GM19043 (cell line): ENCODE data around the gene NHSL2.

ENCODE experiments used
- ATAC-seq: cut with Tn5 transposase; IDR thresholded peaks from one replicate; pipeline ENCODE4 v1.9.1; 2021; ENCODE audit warnings: low read depth; ENCODE audit not compliant: unreplicated experiment

NHSL2 gene

GRCh38 chrX:71978164-71978563, 67.5 kb downstream of the NHSL2 start:
- no peak for ATAC-seq

DNA sequence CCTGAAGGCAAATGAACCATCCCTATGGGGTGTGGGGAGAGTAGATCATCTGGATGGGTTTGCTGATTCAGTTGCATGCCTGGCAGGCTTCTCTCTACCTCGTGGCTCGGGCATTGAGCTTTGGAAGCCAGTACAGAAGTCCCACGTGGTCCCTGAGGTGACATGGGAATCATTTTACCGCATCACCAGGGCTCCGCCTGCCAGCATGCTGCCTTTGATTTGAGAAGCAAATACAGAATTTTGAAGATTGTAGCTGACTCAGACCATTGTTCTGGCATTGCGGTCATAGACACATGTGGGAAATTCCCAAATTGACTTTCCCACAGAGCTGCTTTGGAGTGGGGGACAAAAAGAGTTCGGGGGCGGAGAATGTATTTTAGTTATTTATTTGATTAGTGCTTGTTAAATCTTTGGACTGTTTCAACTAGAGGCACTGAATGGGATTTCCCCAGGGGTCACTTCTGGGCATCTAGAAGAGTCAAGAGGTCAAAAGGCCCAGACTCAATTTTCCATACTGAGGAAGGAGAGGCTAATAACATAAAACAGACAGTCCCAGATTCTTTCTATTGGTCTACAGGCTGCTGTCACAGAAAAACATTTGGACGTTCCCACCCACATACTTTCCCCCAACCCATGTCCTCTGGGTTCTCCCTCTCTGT, 79.3 kb downstream of the NHSL2 start:
- ATAC-seq, result no peak

DNA sequence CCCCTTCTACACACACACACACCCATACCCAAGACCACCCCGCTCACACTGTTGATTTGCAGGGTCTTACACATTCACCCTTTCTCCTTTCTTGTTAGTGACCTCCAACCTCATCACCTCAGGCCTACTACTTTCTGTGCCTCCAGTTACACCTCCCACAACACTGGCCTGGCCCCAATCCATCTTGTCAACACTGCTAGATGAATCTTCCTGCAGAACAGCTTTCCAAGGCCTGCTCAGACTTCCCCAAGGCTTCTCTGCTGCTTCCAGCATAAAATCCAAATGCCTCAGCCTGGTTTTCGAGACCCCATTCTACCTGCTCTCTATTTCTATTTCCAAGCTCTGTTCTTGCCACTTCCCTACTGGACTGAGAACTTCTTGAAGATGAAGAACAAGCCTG, 79.9 kb downstream of the NHSL2 start:
- no peak for ATAC-seq

GRCh38 chrX:71991164-71991563, 80.5 kb downstream of the NHSL2 start:
- ATAC-seq, result no peak

DNA sequence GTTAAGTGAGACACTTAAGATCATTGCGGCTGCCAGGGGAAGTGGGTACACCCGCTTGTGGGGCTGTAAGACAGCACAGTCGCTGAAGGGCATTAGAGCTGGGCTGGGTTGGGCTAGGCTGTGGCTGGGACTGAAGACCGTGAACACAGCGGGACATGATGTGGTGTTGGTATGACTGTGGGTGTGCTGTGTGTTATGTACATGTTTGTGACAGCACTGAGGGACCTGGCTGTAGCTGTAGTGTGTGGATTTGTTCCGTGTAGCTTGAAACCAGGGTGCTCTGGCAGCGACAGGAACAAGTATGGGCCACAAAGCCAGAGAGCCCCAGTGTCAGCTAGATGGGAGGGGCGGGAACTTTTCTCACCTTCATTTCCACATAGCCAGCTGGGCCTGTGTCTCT, 82.1 kb downstream of the NHSL2 start:
- no peak for ATAC-seq

DNA sequence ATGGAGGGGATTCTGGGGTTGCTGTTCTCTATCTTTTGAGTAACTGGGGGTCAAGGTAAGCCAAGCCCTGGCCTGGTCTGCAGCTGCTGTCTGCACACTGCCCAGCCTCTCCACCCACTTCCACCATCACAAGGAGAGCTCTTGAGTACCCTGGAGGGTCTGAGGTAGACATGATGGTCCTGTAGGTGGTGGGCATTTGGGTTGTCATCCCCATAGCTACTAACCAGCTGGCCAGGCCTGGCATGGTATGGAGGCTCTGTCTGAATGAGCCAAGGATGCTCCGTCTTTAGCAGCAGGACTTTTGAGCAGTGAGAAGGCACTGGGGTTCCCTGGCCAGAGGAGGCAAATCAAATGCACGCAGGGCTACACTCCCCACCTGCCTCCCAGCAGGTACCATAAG, 82.7 kb downstream of the NHSL2 start:
- ATAC-seq, result no peak

- no peak for ATAC-seq
Observed at GRCh38 chrX:71994601-71995000, 84.0 kb downstream of the NHSL2 start.

- ATAC-seq, result no peak
Observed at GRCh38 chrX:71995122-71995521, 84.5 kb downstream of the NHSL2 start.

GRCh38 chrX:71996136-71996535, 85.5 kb downstream of the NHSL2 start:
- ATAC-seq, result no peak

DNA sequence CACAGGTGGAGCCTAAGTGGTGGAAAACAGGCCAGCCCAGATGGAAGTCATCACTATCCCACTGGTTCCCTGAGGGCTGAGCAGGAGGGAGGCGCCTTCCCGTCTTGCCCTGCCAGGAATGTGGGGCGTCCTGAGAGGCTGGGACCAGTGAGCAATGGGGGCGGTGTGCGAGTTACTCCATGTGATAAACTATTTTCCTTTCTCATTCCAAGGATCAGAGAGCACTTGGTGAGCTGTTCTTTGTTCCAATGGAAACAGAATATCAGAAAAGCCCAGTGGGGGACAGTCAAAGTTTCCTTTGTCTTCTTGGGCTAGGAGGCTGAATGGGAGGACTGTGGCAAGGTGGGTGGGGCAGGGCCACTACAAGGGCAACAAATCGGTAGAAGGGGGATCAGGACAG, 86.2 kb downstream of the NHSL2 start:
- ATAC-seq, result no peak

GRCh38 chrX:71997320-71997719, 86.7 kb downstream of the NHSL2 start:
- no peak for ATAC-seq

GRCh38 chrX:71998836-71999509, 88.3 kb downstream of the NHSL2 start:
- no peak for ATAC-seq

- ATAC-seq, result no peak
Observed at GRCh38 chrX:71999535-71999934, 88.9 kb downstream of the NHSL2 start.

DNA sequence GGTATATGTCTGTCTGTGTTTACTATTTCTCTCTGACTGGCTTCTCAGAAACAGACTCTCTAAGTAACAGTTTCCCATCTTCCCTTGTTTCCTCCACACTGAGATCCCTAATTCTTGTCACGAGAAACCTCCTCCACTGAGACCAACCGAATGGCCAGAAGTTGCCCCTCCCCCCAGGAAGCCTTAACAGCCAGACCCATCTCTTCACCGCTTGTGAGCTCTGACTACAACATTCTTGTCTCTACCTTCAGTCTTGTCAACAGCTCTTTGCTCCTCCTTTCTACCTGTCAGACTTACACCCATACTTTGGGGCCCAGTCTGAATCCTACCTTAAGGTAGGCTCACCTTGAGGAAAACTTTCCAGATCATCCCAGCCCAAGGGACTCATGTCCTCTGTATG, 90.8 kb downstream of the NHSL2 start:
- ATAC-seq, result no peak

- ATAC-seq, result no peak
Observed at GRCh38 chrX:72001906-72002305, 91.3 kb downstream of the NHSL2 start.

- no peak for ATAC-seq
Observed at GRCh38 chrX:72002875-72003274, 92.2 kb downstream of the NHSL2 start.

DNA sequence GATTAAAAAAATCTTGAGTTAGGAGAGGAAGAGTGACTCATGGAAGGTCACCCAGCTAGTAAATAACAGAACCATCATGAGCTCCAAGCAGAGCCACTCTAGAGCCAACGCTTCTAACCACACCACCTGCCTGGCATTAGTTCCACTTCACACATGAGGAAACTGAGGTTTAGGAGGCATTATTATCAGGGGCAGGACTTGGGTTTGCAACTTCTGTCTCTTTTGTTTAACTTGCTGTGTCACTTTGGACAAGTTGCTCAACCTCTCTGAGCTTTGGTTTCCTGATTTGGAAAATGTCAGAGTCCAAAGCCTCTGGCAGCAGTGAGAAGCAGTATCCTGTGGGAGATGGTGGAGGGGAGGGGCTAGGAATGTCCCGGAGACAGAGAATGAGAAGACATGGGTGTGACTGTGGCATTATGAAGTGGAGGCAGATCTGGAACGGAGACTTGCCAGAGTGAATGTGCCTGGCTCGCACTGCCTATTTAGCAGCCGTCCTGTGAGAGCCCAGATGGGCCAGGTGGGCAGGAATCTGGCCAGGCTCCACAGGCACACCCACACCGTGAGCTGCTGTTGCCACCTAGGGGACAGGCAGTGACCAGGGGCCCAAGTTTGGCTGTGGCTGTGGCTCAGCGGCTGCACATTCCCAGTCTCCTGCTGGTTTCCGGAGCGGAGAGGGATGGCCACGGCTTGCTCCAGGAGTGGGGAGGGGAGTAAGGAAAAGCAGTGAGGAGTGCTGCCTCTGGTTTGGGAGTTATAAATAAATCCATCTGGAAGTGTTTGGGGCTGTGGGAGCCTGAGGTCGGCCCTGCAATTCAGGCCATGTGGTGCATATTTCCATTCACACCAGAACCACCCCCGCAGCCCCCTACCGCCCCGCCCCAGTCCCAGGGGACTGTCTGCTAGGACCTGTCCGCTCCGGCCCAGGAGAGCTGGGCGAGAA, 93.4 kb downstream of the NHSL2 start:
- ATAC-seq, result no peak

DNA sequence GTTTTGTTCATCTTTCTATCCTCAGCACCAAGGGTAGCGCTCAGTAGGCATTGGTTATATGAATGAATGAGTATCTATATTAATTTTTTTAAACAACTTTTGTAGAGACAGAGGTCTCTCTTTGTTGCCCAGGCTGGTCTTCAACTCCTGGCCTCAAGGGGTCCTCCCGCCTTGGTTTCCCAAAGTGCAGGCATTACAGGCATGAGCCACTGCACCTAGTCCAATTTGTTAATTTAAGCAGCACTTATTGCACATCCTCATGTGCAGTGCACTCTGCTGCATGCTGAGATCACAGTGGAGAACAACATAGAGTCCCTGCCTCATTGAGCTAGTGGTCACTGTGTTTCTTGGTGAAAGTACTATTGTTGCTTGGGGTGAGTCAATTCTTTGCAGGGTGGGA, 94.4 kb downstream of the NHSL2 start:
- ATAC-seq, result no peak

DNA sequence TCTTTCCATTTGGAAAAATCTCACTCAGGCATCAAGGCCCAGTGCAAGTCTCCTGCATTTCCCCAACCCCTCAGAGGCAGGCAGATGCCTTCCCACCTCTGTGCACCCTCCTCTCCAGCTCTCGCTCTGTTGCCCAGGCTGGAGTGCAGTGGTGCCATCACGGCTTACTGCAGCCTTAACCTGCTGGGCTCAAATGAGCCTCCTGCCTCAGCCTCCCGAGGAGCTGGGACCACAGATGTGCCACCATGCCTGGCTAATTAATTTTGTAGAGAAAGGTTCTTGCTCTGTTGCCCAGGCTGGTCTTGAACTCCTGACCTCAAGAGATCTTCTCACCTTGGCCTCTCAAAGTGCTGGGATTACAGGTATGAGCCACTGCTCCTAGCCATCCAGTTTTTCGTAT, 95.8 kb downstream of the NHSL2 start:
- no peak for ATAC-seq

DNA sequence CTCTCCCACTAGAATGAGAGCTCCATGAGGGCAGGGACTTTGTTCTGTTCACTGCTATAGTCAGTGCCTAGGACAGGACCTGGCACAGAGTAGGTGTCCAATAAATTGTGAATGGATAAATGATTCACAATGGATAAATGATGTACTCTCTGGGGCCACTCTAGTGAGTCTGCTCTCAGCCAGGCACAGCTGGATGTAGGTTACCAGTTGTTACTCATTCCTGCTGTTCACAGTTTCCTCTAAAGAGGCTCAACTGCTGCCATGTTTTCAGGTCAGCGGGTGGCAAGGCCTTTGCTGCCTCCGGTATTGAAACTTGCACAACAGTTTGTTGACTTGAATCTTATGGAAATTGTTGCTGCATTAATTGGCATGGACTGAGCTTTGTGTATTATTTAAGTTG, 99.1 kb downstream of the NHSL2 start:
- no peak for ATAC-seq

DNA sequence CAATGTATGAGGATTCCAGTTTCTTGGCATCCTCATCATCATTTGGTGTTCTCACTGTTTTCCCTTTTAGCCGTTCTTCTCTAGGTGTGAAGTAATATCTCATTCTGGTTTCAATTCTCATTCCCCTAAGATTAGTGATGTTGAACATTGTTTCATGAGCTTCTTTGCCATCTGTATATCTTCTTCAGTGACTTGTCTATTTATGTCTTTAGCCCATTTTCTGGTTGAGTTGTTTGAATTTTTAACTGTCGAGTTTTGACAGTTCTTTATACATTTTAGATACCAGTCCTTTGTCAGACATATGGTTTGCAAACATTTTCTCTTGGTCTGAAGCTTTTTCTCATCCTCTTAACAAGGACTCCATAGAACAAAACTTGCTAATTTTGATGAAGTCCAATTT, 101.1 kb downstream of the NHSL2 start:
- ATAC-seq, result no peak
